ENCODE data around the gene SEC22A.
A peak's percentile ranks its signal among the peaks of the same experiment; 100 is the strongest.
"Not testable (repeated sequence)": the region's sequence is repeated elsewhere in the genome, so short reads cannot be mapped to it uniquely, and the experiment has no call there.

Gene SEC22A

GRCh38 chr3:123186695-123187094, 15.0 kb upstream of the SEC22A start:
- DNase-seq = no peak

GRCh38 chr3:123188058-123188457, 13.7 kb upstream of the SEC22A start:
- DNase-seq = no peak

DNA sequence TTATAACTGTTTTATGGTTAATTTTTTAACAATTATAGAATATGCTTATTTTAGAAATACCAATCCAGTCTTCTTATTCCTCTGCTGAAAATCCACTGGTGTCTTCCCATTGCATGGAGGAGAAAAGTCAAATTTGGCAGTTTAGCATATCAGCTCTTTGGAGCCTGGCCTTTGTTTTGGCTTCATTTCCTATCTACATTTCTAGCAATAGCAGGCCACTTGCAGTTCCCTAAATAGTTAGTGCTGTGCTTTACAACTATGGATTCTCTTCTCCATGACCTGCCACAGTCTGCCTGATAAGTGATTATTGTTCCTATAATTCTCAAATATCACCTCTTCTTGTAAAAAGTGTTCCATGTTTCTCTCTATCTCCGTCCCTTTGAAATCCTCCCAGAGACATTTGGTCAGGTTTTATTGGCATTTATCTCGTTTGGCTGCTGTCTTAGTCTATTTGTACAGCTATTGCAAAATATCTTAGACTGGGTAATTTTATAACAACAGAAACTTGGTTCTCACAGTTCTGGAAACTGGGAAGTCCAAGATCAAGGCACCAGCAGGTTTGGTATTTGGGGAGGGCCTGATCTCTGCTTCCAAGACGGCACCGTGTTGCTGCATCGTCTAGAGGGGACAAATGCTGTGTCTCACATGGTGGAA, 8.2 kb upstream of the SEC22A start:
- DNase-seq = no peak

DNA sequence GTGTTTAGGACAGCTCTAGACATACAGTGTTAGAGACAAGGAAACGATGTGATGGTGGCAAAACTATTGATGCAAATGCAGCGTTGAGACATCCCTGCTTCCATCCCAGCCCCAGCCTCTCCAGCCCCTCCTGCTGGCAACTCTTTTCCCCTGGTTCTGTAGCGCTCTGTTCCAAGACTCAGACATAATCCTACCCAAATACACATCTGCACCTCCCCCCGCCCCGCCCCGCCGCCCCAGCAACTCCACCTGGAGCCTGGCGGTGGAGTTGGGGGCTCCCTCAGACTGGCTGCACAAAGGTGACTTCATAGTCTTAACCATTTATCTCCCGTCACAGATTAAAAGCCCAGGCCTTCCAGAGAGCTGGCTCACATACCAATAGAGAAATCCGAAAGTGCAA, 7.2 kb upstream of the SEC22A start:
- DNase-seq = no peak

GRCh38 chr3:123198372-123198771, 3.4 kb upstream of the SEC22A start:
- no peak for DNase-seq

DNA sequence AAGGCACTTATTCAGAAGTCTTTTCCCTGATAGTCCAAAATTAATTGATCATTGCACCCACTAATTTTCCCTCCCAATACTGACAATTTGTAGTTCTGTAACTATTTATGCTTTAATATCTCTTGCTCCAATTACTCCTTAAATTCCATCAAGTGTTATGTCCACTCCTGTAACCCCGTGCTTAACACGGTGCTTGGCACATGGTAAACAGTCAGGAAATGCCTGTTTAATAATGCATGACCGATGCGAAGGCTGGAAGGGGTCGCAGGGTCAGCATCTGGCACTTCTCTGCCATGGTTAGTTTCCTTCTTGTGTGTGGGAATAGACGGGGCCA, 553 bp upstream of the SEC22A start:
- no peak for DNase-seq

DNA sequence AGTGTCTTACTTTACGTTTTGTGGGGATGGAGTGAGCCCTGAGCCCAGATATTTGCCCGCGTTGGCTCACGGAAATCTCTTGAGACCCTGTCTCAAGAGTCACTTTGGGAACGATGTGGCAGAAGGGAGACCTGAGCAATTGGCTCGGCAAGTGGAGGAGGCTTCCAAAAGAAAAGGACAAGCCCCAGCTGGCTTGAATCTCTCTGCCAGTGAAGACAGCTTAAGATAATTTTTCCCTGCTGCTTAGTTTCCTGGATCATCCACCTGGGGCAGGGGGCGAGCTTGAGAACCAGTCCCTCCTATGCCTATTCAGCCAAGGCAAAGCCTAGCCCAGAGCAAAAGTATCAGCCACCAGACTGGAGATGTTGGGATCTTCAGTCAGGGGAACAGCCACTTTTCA, 708 bp downstream of the SEC22A start:
- no peak for DNase-seq

DNA sequence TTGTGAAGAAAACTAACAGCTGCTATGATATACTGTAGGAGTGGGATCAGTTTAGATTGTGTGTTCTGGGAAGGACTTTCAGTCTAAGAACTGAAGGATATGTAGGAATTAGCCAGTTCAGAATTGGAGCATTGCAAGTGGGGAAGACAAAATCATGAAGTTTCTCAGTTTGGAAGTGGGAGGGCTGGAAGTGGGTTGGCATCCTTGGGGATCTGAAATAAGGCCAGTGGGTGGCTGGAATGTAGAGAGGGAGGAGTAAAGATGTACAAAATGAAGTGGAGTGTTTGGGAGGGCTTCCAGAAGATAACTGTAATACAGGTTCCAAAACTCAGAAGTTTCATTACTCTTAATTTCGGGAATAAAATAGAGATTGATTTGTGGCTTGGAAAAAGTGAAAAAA, 17.2 kb downstream of the SEC22A start:
- DNase-seq = no peak

DNA sequence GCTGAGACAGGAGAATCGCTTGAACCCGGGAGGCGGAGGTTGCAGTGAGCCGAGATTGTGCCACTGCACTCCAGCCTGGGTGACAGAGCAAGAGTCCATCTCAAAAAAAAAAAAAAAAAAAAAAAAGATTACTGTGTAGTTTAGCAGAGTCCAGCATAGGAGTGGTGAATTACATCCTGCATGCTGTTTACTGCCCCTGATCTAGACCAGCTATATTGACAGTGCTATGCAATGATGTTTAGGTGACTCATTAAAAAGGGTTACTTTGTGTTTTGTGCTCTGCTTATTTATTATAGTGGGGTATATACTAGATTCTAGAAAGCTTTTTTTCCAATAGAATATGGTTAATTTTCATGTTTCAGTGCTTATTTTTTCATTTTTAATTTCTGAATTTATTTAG, 19.6 kb downstream of the SEC22A start:
- not testable (repeated sequence) for DNase-seq

DNA sequence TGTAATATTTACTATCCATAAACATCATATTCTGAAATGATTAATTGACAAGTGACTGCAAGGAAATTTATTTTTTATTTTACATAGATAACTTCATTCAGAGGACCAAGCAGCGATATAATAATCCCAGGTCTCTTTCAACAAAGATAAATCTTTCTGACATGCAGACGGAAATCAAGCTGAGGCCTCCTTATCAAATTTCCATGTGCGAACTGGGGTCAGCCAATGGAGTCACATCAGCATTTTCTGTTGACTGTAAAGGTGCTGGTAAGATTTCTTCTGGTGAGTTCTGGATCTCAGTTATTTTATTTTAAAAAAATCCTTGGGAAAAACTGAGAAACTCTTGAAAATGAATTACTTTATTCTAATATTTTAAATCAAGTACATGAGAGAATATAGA, 23.3 kb downstream of the SEC22A start:
- DNase-seq = no peak

DNA sequence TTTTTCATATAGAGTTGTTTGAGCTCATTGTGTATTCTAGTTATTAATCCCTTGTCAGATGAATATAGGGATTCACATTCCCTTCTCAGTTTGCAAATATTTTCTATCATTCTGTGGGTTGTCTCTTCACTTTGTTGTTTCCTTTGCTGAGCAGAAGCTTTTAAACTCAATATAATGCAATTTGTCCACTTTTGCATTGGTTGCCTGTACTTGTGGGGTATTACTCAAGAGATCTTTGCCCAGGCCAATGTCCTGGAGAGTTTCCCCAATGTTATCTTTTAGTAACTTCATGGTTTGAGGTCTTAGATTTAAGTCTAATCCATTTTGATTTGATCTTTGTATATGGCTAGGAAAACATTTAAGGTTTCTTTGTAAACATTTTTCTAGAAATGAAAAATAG, 24.8 kb downstream of the SEC22A start:
- no peak for DNase-seq

- DNase-seq = no peak
Measured at GRCh38 chr3:123229145-123229544, 27.4 kb downstream of the SEC22A start.

DNA sequence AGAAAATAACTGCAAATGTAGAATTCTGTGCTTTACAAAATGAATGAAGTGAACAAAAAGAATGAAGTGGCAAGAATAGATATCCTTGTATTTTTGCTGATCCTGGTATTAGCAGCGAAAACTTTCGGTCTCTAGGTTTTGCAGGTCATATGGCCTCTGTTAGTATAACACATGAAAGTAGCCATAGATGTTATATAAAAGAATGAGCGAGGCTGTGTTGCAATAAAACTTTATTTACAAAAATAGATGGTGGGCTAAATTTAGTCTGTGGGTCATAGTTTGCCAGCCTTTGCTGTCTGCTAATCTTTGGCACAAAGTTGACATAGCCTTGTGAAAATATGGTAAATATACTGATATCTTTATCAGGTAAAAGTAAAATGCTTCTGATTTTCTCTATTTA, 35.2 kb downstream of the SEC22A start:
- no peak for DNase-seq

DNA sequence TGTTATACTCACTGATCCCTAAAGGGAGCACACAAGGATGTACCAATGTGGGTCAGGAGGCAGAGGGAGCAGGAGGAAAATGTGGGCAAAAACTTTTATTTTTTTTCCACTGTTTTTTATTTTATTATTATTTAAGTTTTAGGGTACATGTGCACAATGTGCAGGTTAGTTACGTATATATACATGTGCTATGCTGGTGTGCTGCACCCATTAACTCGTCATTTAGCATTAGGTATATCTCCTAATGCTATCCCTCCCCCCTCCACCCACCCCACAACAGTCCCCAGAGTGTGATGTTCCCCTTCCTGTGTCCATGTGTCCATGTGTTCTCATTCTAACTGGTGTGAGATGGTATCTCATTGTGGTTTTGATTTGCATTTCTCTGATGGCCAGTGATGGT, 37.4 kb downstream of the SEC22A start:
- DNase-seq = not testable (repeated sequence)

GRCh38 chr3:123239756-123240155, 38.0 kb downstream of the SEC22A start:
- no peak for DNase-seq

DNA sequence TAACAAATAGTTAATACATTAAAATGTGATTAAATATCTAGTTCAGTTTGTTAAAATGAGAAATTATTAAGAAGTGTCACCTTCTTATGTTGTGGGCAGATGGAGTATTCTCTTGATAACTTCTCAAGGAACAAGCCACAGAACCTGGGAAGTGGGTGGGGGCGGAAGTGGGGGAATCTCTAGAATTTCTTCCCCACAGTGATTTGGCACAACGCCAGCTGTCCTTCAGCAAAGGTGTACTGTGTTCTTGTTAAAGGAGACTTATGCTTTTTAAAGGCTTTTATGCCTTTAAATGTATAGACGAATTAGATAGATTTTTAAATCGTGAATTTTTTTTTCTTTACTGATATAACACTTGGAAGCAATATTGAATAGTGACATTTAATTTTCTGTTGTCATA, 42.4 kb downstream of the SEC22A start:
- DNase-seq = no peak

DNA sequence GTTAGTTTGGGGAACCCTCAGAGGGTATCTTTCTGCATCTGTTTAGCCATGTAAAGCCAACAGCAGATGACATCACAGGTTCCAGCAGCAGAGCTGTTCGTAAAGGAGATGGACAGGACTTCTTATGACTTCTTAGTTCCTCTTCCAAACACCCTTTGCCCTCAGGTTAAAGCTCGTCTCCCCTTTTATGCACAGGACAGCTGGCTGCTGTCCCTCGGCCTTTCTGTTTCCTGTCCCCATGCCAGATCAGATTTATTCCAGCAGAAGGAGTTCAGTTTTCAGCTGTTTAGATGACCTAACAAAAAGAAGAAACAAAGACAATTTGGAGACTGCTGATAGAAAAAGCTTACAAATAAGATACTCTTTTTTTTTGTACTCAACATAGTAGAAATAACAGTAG, 45.1 kb downstream of the SEC22A start:
- no peak for DNase-seq

GRCh38 chr3:123256256-123256655, 54.5 kb downstream of the SEC22A start:
- DNase-seq = no peak

DNA sequence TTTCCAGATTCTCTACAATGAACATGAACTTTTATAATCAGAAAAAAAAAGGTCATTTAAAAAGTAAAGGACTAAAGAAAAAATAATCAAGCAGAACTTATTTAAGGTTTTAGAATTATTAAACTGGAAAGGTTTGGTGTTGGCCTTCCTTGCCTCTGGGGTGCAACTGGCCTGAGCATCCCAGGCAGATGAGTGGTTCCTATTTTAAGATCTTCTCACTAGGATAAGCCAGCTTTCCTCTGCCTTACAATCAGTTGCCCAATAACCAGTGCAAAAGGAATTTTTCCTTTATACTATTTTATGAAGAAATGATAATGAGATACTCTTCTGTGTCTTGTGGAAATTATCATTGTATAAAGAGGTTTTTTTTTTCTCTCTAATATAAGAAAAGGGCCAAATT, 56.6 kb downstream of the SEC22A start:
- no peak for DNase-seq

DNA sequence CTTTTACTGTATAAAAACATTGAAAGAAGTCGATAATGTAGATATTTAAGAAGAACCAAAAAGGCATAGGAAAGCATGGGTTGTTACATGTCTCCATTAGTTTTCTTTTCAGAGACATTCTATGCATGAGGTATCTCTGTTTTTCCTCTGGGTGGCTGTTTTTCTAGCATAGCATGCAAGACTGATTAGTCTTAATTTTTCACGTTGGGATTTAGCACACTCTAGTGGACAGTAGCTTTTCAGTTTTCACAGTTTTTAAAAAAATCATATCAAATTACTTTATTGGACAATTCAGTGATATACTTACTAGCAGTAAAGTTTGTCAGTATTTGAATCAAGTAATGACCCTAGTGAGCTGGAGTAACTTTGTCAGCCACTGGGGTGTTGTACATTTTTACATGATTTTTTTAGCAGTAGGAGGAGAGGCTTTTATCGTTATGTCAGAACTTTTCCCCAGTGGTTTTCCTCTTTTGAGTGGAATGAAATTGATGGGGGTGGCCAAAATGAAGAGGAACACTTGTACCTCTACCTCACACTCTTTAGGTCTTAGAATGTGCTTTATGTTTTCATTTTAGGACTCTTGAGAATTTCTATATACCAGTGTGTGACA, 57.2 kb downstream of the SEC22A start:
- peak; percentile 48 for DNase-seq

- DNase-seq = no peak
Measured at GRCh38 chr3:123261666-123262065, 59.9 kb downstream of the SEC22A start.

GRCh38 chr3:123262226-123262625, 60.5 kb downstream of the SEC22A start:
- no peak for DNase-seq

DNA sequence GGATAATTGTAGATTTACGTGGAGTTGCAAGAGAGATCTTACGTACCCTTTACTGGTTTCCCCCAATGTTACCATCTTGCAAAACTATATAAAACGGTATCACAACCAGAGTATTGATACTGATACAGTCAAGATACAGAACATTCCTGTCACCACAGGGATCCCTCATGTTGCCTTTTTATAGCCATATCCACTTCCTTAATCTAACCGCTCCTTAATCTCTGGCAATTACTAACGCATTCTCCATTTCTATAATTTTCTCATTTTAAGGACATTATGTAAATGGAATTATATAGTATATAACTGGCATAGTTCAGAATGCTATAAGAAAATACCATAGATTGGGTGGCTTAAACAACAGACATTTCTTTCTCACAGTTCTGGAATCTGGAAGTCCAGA, 61.1 kb downstream of the SEC22A start:
- DNase-seq = no peak

- no peak for DNase-seq
Measured at GRCh38 chr3:123263941-123264340, 62.2 kb downstream of the SEC22A start.

- no peak for DNase-seq
Measured at GRCh38 chr3:123267821-123268220, 66.1 kb downstream of the SEC22A start.

All from suppressor macrophage treated with lipopolysaccharide for 4 hours (primary cell).